Right lung (tissue), 5 donors: ENCODE measurements around the gene MAP7. TPM values are rescaled to one million over a fixed set of nuclear protein-coding genes. Genes with fewer than 3 reads are reported as not detected.

ENCODE experiments used
- DNase-seq, 2 donors: peaks; one replicate each; pipeline ENCODE4 v3.0.0-alpha.2; 2013
- polyA plus RNA-seq, 5 donors: library from polyadenylated mRNA; unstranded; fragments of 120-200 nt; gene quantifications; one replicate each; pipeline versions ENCODE4 v1.2.1 to v1.2.3, GENCODE V29; 2013; ENCODE audit warnings: inconsistent platforms in 1 of 5, low replicate concordance in 1 of 5; ENCODE audit not compliant: insufficient read length in 5 of 5, insufficient read depth in 1 of 5

MAP7 gene
- polyA plus RNA-seq, 5 donors: 13.8 to 19.1 (median 16.9) TPM

DNA sequence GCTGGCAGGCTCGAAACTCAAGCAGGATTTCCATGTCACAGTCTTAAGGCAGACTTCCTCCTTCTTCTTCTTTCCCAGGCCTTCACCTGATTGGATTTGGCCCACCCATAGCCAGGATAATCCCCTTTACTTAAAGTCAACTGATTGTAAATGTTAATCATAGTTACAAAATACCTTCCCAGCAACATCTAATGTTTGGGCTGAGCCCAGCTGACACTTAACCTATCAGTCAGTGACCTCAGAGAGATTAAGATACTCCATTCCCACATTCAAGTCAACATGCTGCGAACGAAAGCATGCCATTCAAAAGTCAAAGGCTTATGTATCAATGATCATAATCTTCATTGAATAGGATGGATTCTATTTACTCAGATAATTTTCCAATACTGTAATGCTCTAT, 16.0 kb downstream of the MAP7 start:
- no peak for DNase-seq

DNA sequence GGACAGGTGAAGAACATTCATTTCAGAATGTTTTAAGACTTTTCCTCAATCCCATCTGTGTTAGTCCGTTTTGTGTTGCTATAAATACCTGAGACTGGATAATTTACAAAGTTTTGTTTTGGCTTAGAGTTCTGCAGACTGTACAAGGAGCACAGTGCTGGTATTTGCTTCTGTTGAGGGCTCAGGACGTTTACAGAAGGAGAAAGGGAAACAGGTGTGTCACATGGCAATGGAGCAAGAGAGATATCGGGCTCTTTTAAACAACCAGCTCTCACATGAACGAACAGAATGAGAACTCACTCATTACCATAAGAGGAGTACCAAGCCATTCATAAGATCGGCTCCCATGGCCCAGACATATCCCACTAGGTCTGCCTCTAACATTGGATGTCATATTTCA, 16.7 kb downstream of the MAP7 start:
- DNase-seq: no peak

DNA sequence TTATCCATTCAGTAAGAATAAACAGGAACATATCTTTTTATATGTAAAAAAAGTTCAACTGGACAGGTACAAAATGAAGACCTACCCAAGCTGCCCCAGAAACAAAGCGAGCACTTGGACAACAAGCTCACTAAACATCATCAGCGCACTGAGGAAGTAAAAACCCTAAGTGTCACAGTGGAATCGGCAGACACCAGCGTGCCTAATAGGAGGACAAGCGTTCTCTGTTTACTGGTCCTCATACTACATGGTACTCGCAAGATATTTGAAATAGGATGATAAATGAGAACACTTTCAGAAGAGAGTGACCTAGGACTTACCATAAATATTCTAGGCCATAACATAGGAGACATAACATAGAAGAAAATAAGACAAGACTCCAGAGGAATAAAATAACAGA, 18.2 kb downstream of the MAP7 start:
- DNase-seq: no peak

DNA sequence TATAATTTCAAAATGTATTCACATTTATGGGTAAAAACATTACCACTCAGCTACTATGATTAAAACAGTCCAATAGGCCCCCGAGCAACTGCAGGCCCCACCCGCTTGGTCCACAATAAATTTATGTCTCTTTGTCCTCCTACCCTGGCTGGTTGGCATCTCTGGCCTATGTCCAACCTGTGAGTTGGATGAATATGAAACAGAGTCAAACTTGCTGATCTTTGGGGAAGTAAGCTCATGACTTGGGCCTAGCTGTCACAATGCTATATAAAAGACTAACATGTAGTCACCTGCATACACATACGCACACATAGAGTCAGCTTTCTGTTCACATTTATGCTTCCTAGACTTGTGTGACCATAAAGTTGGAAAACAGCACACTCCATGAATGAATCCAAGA, 20.5 kb downstream of the MAP7 start:
- no peak for DNase-seq

DNA sequence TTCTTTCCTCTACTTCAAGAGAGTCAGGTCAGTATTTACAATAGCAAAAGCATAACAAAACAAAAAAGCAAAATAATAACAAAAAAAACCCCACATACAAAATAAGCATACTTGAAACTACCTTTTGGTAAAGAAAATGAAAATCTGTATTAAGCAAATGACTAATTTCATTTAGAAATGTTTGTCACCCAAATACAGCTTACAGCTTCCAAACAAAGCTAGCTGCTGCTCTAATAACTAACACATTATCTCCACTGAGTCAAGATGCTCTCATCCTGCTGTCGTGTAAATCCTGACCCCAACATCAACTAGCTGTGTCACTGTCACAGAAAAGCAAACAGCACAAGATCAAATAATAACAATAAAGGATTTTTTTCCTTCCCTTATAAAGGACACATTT, 21.7 kb downstream of the MAP7 start:
- DNase-seq: no peak

DNA sequence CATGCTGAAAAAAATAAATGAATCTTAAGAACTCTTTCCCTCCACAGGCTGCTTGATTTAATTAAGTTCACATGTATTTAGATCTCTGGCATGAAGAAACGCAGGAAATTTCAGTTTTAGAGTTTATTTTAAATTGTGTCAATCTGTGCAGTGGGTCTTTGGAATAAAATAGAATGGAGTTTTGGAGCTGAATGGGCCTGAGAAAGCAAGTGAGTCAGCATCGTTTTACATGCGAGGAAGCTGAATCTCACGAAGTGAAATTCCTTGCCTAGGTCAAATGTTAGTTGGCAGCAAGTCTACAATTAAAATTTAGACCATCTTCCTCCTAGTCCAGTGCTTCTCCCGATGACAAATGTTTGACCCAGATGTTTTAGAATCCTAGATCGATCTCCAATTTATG, 22.4 kb downstream of the MAP7 start:
- DNase-seq: no peak

DNA sequence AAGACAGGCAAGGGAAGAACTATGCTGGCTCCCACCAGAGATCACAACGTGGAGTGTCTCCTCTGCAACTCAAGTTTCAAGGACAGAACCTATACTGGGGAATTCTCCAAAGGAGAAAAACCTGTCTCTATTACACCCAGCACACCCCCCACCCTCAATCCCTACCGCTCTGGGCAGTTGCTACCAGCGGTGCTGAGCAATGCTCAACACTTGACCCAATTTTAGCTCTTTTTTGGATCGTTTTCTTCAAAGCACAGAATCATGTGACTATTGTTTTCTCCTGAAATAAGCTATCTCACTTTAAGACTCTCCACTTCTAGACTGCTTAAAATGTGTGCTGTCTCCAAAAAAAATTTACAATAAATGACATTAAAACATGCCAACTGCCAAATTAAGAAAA, 23.3 kb downstream of the MAP7 start:
- no peak for DNase-seq

DNA sequence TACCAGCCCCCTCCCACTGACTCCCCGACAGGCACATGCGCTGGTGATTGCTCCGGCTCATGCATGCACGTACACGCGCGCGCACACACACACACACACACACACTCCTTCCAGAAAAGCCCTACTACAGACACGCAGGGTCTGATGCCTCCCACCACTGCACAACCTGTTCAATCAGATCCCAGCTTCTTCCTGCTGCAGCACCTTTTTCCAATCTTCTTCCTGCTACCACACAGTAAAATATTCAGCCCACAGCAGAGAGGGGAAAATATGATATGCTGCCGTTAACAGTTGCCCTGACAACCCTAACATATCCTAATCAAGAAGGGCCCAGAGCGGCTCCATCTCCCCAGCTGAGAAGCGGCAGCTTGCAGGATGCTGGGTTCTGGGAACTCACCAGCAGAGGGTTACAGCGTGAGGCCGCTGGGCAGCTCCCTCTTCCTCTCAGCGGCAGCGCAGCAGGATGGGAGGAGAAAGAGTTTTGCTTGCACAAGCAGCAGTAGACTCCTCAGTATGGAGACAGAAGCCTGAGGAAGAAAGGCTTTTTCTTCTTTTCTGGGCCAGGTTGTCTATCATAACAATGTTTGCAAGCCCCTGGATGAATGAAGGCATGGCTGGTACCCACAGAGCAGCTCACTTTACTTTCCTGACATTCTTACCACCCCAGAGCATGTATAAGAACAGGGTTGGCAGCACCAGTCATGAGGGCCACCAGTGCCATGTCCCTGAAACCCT, 23.9 kb downstream of the MAP7 start:
- peak in 1 of 2 donors; percentile 28 for DNase-seq

DNA sequence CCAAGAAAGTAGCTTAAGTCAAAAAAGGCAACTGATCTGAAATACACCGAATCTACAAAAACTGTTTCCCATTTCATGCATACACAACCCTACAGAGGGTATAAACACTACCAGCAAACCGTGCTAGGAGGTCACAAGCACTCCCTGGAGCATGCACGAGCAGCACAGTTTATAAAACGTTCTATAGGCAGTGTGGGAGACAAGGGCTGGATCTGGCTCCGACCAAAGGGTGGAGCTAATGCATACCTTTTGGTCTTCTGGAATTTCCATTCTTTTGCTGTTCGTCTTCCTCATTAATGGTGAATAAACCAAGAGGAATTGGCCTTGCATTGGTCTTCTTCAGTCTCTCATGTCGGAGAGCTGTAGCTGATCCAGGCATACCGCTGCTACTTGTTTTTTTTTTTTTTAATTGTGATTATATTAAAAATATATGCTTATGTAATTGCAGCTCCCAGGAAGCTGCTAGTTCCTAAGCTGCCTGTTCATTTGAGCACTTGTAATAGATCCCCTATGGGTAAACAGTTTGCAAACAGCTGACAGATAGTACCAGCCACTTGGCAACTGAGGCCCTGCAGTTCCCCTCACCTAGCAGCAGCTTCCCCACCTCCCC, 24.5 kb downstream of the MAP7 start:
- DNase-seq: no peak

DNA sequence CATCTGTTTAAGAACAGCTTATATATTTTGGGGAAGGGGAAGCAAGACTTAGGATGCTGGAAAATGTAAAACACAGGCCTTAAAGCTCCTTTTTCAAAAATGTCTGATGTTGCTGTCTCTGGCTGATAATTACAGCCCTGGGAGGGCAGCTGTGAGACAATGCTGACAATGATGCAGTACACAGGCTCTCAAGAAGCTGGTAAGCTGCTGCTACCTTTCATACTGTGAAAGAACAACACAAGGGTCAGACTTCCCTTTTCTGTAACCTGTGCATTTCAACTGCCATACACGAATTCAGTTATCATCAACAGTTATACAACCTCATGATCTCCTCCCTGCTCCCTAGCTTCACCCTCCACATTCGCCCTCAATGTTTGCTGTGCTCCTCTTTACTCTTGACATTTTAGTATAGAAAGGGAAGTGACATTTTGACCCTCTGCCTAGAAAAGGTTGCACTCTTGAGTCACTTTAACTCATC, 25.2 kb downstream of the MAP7 start:
- DNase-seq: no peak

DNA sequence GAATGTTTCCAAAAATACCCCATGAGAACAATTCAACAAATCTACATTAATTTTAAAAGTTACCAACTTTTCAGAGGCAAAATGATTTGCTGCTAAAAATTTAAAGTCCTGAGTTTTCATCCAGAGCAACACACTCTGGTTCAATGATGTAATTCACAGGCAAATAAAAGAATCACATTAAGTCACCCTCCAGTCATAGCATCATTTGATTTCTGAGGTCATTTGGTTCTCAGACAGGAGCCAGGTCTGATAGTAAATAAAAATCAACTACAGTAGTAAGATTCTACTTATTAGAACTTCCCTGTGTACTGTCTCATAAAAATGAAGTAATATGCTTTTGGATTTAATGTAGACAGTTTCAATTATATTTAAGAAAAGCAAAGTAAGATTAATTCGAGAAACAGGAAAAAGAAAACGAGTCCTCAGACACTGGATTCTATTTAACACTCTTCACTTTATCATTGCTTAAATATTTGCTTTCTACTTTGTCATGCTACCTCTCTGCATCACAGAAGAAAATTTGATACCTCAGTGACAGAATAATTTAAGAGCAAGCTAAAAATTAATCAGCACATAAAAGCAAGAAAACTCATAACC, 25.8 kb downstream of the MAP7 start:
- DNase-seq: no peak

DNA sequence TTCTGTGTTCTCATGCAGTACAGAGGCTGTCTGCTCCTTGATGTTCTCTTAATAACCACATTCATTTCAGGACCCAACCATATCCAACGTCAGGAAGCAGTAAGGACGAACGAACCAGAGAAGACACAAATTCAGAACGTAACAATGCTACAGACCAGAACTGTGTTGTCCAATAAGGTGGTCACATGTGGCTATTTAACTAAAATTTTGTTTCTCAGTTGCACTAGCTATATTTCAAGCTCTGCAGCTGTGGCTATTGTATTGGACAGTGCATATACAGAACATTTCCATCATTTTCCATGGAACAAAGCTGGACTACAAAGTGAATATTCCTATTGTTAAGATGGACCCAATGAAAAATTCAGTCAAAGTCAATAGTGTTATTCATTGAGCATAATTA, 27.0 kb downstream of the MAP7 start:
- DNase-seq: no peak

DNA sequence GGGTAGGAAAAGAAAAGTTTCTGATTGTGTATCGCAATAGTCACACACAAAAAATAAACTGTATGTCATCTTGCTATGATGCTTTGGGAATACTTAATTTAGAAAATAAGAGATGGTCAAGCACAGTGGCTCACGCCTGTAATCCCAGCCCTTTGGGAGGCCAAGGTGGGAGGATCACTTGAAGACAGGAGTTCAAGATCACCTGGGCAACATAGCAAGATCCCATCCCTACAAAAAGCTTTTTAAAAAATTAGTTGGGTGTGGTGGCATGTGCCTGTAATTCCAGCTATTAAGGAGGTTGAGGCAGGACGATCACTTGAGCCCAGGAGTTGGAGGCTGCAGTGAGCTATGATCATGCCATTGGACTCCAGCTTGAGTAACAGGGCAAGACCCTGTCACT, 27.6 kb downstream of the MAP7 start:
- no peak for DNase-seq

DNA sequence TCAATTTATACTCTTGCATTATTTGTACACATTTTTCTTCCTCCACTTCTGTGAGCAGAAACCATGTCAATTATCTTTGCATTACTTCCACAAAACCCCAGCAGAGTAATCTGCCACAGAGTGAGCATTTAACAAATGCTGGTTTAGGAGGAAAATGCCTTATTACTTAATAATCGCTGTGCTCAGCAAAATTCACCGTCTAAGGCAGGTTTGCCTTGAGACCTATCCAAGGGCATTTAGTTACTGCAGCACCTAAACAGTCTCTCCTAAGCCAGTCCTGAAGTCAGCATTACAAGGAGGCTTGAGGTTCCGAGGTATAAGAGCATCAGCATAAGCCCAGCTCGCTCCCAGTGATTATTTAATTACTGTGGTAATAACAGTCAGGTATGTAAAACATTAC, 28.3 kb downstream of the MAP7 start:
- DNase-seq: no peak

DNA sequence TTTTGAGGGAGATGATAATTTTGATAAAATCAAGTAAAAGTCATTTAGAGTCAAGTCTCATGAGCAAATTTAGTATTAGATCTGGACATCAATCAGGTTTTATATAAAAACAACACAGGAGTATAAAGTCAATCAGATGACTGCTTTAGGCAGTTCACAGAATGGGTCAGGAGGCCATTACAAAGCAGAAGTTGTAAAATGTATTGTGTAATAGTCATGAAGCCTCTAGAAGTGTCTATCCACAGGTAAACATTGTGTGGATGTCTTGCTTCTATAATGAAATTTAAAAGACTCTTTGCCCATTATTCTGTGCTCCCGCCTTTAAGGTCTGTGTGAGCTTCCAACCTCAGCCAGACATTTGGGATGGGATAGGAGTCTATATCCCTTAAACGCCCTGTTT, 28.8 kb downstream of the MAP7 start:
- DNase-seq: no peak

DNA sequence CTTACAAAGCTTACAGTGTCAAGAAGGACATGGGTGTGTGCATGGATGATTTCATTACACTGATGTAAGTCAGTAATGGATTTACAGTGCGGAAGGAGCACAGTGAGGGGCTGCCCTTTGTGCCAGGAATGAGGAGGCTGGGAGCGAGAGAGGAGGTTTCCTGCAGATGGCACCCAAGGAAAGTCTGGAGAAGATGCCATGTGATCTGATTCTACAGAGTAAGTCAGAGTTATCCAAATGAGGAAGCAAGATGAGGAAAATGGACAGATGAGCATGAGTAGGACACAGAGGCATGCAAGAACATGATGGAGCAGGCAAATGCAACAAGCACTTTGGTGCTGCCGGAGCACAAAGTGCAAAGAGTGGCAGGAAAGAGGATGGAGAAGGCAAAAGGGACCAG, 29.7 kb downstream of the MAP7 start:
- DNase-seq: no peak

DNA sequence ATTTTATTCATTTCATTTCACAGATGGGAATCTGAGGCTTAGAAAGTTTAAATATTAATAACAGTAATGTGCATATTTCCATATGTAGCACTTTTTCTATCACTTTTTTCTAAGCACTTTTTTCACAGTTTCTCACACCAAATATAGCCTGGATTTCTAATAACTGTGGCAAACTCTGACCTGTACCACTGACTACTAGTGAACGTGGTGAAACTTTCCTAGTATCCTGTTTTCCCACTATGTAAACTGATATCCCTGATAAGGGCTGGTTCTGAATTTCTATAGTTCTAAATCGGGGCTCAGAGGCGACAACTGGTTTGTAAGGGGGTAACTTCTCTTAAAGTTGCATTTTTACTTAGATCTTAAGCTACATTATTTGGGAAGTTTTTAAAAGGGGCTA, 32.6 kb downstream of the MAP7 start:
- DNase-seq: no peak

DNA sequence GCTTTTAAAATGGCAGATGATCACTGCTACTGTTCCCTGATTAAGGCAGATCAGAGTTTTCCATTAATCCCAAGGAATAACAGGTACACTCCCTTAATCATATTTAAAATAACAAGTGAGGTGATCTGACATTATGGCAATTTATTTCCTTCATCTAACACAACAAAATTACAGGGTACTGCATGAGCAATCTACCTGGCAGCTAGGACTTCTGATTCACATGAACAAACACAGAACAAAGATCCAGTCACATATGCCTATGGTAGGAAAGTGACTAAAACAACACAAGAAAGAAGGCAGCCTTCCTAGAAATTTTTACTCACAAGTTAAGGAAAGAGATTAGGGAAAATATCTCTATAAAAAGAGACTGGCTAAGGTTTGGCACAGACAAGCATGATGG, 33.2 kb downstream of the MAP7 start:
- DNase-seq: no peak

DNA sequence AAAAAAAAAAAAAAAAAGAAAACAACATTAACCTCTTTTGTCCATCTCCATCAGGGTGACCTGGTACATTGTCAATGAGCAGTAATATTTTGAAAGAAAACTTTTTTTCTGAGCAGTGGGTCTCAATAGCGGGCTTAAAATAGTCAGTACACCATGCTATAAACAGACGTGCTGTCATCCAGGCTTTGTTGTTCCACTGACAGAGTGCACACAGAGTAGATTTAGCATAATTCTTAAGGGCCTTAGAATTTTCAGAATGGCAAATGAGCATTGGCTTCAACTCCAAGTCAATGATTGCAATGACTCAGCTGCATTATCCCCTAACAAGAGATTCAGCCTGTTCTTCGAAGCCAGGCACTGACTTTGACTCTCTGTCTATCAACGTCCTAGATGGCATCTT, 35.6 kb downstream of the MAP7 start:
- no peak for DNase-seq

DNA sequence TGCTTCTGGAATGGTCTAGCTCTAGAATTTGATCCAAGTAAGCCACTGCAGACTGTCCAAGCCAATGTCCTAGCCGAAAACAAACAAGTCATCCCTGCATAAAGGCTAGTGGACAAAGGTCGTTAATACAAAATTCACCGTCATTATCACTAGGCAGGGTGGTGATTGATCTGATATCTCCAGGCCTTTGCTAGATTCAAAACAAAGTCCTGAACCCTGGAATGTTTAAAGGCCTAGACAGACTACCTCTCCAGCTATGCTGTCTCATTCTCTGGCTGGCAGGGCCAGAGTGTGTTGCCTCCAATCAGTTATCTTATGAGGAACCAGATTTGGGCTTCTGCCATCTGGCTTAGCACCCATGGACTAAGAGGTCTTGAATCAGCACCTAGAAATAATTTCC, 38.3 kb downstream of the MAP7 start:
- no peak for DNase-seq

DNA sequence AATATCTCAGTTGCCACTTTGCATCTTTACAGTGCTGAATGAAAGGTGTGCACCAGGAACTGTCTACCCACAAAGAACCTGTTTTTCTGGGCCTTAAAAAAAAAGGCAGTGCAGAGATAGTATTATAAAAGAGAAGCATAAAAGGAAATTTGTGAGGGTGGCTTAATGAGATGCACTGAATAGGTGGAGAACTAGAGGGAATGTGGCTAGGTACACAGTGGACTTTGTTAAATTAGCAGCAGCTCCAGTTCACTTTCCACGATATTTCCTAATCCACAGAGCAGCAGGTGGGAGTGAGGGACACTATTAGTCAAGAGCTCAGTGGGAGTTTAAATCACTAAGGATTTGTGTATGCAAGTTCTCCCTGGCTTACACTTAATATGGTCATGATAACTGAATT, 38.8 kb downstream of the MAP7 start:
- DNase-seq: no peak

DNA sequence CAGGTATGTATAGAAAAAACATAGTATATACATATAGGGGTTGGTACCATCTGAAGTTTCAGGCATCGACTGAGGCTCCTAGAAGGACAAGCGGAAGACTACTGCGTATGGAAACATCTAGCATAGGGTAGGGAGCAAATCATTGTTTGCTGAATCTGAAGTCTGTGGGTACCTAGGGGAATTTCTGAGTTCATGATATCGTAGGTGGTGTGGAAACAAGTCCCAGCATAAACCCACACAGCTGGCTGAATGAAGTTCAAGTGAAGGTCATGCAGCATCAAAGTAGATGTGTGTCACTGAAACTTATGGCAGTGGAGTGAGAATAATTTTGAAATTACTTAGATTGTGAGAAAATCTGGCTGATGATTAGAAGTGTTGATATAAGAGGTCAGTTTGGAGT, 39.4 kb downstream of the MAP7 start:
- no peak for DNase-seq

DNA sequence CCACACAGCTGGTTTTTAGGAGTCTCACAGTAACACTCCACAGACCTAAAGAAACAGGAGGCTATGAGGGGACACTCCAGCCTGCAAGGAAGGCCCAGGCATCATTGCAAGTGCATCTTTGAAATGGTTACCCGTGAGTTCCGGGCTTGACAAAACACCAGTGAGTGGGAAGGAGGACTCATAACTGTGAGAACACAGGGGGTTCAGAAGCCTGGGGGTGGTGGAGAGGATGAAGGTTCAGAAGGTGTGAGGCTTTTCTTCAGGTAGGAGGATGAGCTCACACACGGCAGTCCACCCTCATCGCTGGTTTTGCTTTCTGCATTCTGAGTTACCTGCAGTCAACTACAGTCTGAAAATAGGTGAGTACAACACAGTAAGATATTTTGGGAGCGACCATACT, 39.9 kb downstream of the MAP7 start:
- DNase-seq: no peak
